ENCODE measurements around the gene DBN1. TPM values are rescaled to one million over a fixed set of nuclear protein-coding genes. Genes with fewer than 3 reads are reported as not detected.
A peak's percentile ranks its signal among the peaks of the same experiment; 100 is the strongest.

DBN1 gene
- total and polyA plus RNA-seq, 2 of the 8 experiments (the other 6 are each of a cell fraction or from before 2014, with no cell fraction given) = 168 to 333 TPM

DNA sequence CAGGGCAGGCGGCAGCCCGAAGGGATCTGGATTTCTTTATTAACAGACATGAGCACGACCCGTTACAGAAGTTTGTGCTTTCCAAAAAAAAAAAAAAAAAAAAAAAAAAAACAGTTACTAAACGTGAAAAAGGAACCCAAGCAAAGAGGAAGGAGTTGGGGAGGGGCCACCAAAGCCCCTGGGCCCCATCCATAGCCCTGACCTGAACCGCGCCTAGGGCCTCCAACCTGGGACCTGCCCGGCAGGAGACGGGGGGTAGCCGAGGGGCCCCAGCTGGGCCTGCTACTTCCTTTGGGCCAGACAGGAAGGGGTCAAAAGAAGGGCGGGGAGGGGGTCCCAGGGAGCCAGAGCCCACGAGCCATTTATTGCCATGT lies 16.9 kb downstream of the DBN1 start:
- Histone ChIP-seq H3K4me2 (ENCODE audit: insufficient read depth in 1 of 2, low read depth in 2 of 2, low read length in 2 of 2) (peak overlapping the region in 1 of 2 experiments; percentile 64; a peak in 1 of 4 replicates), H2BK15ac (ENCODE audit: low read length) (no peak overlapping the region), H3K27ac (ENCODE audit: low read depth, low read length) (no peak overlapping the region), H2BK120ac (replicated peaks; ENCODE audit: low read depth, low read length) (no peak overlapping the region), H3K4ac (replicated peaks; ENCODE audit: insufficient read length, low read depth, low read length) (no peak overlapping the region), H3K56ac (replicated peaks; ENCODE audit: insufficient read length, low read depth, low read length) (no peak overlapping the region), H4K91ac (replicated peaks; ENCODE audit: insufficient read length, low read length) (no peak overlapping the region), H2BK20ac (ENCODE audit: low read length) (no peak overlapping the region), H3K79me1 (ENCODE audit: low read depth, low read length) (no peaks in the 10 kb centered on the region), H2BK12ac (ENCODE audit: low read depth, low read length) (no peak overlapping the region), H4K8ac (ENCODE audit: extremely low read depth, insufficient read depth, low read length) (no peak overlapping the region), H2AFZ (ENCODE audit: low read length) (no peak overlapping the region), H3K79me2 (ENCODE audit: control insufficient read depth in 1 of 2, insufficient read depth in 2 of 2, low read length in 2 of 2) (no peaks in the 10 kb centered on the region), H3K23me2 (ENCODE audit: low read depth, low read length) (peaks cover 15% of the 10 kb centered on the region; the same call in 1 of the 2 replicates), H3K27me3 (replicated peaks in 1 of 4; ENCODE audit: control insufficient read depth in 3 of 4, extremely low read depth in 1 of 4, insufficient read depth in 3 of 4, low read length in 3 of 4) (peaks cover 0 to 9% (median 6%) of the 10 kb centered on the region in 4 experiments; a peak in 2 of 7 replicates), H3K9ac (replicated peaks in 1 of 4; ENCODE audit: extremely low read depth in 1 of 4, low read depth in 3 of 4, low read length in 3 of 4) (no peak overlapping the region), H4K5ac (ENCODE audit: insufficient read length, low read depth, low read length) (no peak overlapping the region), H3K4me3 (ENCODE audit: extremely low read depth in 1 of 4, insufficient read depth in 2 of 4, low read depth in 3 of 4, low read length in 4 of 4) (peak overlapping the region in 1 of 4 experiments; percentile 17; a peak in 1 of 8 replicates), H2BK5ac (ENCODE audit: low read depth, low read length) (no peak overlapping the region; the same call in 1 of the 2 replicates), H3K23ac (ENCODE audit: insufficient read length) (no peak overlapping the region), H3K14ac (ENCODE audit: insufficient read length) (no peak overlapping the region), H3K4me1 (replicated peaks in 1 of 4; ENCODE audit: control insufficient read depth in 3 of 4, insufficient read depth in 4 of 4, low read length in 3 of 4) (peaks cover 0 to 20% (median 10%) of the 10 kb centered on the region in 4 experiments; a peak in 6 of 7 replicates), H3K9me3 (ENCODE audit: insufficient read depth in 2 of 2, low read depth in 1 of 2, low read length in 1 of 2) (no peaks in the 10 kb centered on the region), H3K36me3 (ENCODE audit: control insufficient read depth in 2 of 4, insufficient read depth in 4 of 4, low read length in 3 of 4) (peaks cover 19 to 42% (median 36%) of the 10 kb centered on the region in 4 experiments), H4K20me1 (replicated peaks in 1 of 2; ENCODE audit: control insufficient read depth in 1 of 2, insufficient read depth in 2 of 2, low read length in 2 of 2) (peaks cover 29 to 35% of the 10 kb centered on the region in 2 experiments), H3K18ac (ENCODE audit: extremely low read depth, low read length) (no peak overlapping the region), H2AK5ac (ENCODE audit: low read depth, low read length) (no peak overlapping the region)
- DNase-seq (ENCODE audit: low read depth in 1 of 2, low spot score in 2 of 2) (no peak), FAIRE-seq (peak; percentile 42)
- TF ChIP-seq CREB1 (IDR thresholded peaks at IDR 0.05) = no peak
- TF ChIP-seq BRCA1 (IDR thresholded peaks at IDR 0.05; ENCODE audit: low read depth, low read length) = no peak
- TF ChIP-seq SIN3A (conservative IDR thresholded peaks at IDR 0.05 in 1 of 2, IDR thresholded peaks at IDR 0.05 in 1 of 2; ENCODE audit: low read depth in 1 of 2, low read length in 2 of 2) = no peak
- TF ChIP-seq CHD2 (IDR thresholded peaks at IDR 0.05; ENCODE audit: low read length) = no peak
- no peak for TF ChIP-seq JUN (IDR thresholded peaks at IDR 0.05; ENCODE audit: low read depth, low read length)
- 57% methylated on average over 12 of the region's 12 CpGs; no CpG with 5 or more reads in 1 of the 2 experiments for WGBS, 2 experiments (ENCODE audit: extremely low coverage in 1 of 2, insufficient coverage in 1 of 2, insufficient read length in 1 of 2, insufficient replicate concordance in 2 of 2, low coverage in 1 of 2, low lambda C conversion rate in 2 of 2, missing lambda C conversion rate in 1 of 2)
- ChIA-PET POLR2A (ENCODE audit: partially characterized antibody) (interaction anchor here (1.3 to 67.5 kb wide), 7 partner anchors 13 to 105 kb away, joined by 3 to 3349 read pairs (median 10); partner anchors contain the start of genes DBN1, DOK3, LMAN2 and PDLIM7), CTCF (ENCODE audit: partially characterized antibody) (interaction anchor here (1.0 to 23.6 kb wide), 23 partner anchors 9 to 697 kb away, joined by 3 to 430 read pairs (median 6); partner anchors contain the start of genes DBN1, F12, GRK6 and PFN3)
